Activated T-cell treated with anti-CD3 and anti-CD28 coated beads for 24 hours (primary cell): ENCODE data around the gene BCL7A.
A peak's percentile ranks its signal among the peaks of the same experiment; 100 is the strongest.
"Not testable (repeated sequence)": the region's sequence is repeated elsewhere in the genome, so short reads cannot be mapped to it uniquely, and the experiment has no call there.

Experiments used
- DNase-seq: peaks from one replicate; pipeline ENCODE4 v3.0.0-alpha.2; 2020; ENCODE audit warnings: low read depth

Gene BCL7A

GRCh38 chr12:122021822-122022392 is at the start of gene BCL7A:
BCL7A (plus strand) TSS chr12:122021884; CDS start chr12:122022092, 208 bp downstream.
- DNase-seq = peak; percentile 53

DNA sequence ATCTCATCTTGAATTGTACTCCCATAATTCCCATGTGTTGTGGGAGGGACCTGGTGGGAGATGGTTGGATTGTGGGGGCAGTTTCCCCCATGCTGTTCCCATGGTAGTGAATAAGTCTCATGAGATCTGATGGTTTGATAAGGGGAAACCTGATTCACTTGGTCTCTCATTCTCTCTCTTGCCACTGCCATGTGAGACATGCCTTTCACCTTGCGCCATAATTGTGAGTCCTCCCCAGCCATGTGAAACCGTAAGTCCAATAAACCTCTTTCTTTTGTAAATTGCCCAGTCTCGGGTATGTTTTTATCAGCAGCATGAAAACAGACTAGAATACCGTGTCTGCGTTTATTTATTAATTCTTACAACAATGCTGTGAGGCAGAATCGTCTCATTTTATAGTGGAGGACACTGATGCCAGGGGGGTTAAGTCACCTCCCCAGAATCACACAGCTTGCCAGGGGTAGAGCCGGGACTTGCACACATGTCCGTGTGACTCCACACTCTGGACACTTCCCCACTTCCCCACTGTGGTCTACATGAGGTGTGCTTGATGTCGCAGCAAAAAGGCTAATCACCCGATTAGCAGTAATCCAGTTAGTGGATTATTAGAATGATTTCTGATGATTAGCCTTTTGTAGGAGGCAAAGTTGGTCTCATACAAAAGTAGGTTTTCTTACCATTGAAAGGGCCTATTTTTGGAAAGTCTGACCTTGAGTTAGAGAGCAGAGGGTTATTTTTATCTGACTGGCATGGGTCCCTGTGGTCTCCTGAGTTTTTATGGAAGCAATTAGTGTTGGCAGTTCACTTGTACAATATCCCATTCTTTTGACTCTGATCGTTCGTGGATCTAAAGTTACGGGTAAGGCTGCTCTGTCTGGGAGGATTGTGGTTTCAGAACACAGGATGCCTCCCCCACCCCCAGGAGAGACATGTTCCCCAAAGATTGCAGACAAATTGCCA is 47.4 kb upstream of the BCL7A start:
- no peak for DNase-seq

- DNase-seq = no peak
Observed at GRCh38 chr12:121975021-121975420, 46.7 kb upstream of the BCL7A start.

- DNase-seq = no peak
Observed at GRCh38 chr12:121976950-121977349, 44.7 kb upstream of the BCL7A start.

DNA sequence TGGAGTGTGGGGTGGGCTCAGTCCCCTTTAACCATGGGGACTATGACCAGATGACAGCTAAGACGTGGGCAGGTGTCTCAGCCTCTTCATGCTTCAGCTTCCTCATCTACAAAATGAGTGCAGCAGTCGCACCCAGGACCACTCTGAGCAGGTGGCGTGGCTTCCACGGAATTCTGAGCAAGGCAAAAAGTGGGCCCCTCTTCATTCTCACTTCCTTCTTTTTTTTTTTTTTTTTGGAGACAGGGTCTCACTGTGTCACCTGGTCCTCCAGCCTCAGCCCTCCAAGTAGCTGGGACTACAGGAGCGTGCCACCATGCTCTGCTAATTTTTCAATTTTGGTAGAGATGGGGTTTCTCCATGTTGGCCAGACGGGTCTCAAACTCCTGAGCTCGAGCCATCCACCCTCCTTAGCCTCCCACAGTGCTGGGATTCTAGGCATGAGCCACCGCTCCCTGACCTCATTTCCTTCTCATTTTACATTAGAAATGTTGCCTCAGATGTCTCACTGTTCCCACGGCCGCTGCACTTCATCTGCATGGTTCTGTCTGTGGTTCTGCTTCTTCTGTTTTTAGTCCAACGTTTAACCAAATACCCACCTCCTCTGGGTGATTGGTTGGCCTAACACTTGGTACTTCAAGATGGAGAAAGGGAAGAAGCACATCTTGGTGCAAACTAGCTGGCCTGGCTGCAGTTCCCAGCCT is 41.3 kb upstream of the BCL7A start:
- DNase-seq = no peak

- DNase-seq = no peak
Observed at GRCh38 chr12:121980892-121981272, 40.8 kb upstream of the BCL7A start.

DNA sequence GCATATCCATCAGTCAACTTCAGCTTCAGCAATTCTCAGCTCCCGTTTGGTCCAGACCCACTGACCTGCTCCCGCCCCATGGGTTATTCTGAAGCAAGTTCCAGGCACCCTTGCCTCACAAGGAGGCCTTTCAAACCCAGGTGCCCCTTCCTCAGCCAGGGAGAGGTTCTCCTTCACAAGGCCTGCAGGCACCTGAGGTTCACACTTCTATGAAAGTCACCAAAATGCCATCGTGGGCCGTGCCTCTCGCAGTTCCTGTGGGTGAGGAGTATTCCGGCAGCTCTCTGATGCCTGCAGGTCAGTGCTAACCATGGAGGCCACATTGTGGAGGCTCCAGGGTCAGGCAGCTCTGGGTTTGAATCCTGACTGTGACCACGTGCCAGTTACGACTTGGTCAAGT is 40.2 kb upstream of the BCL7A start:
- DNase-seq = no peak

DNA sequence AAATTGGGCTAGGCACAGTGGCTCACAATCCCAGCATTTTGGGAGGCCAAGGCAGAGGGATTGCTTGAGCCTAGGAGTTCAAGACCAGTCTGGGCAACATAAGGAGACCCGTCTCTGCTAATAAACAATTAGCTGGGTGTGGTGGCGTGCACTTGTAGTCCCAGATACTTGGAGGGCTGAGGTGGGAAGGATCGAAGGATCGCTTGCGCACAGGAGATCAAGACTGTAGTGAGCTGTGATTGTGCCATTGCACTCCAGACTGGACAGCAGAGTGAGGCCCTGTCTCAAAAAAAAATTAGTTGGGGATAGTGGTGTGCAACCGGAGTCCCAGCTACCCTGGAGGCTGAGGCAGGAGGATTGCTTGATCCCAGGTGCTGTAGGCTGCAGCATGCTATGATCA is 38.7 kb upstream of the BCL7A start:
- no peak for DNase-seq

DNA sequence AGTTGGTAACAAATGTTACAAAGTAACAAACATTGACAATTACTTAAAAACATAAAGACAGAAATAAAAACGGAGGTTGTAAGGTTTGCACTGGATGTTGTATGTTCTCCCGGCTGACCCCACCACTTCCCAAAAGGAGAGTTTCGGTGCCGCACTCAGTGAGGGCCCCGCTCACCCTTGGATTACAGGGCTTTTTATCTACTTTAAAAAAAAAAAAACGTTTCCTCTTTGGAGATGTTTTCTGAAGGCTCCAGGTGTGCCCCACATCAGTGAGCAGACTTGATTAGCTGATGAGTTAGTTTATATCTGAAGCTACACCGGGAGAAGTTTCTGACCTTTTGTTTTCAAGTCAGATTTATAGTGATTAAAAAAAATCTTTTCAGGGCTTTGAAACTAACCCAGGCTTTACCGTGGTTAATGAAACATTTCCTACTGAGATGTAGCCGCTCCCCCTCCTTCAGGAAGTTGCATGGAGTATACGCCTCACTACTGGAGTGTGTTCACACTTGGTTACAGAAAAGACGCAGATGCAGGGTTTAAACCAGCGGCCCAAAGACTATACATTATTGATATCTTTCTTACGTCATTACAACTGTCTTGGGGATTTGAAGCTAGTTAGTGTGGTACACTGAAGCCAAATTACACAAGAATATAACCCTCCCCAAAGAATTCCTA is 38.0 kb upstream of the BCL7A start:
- DNase-seq = no peak

DNA sequence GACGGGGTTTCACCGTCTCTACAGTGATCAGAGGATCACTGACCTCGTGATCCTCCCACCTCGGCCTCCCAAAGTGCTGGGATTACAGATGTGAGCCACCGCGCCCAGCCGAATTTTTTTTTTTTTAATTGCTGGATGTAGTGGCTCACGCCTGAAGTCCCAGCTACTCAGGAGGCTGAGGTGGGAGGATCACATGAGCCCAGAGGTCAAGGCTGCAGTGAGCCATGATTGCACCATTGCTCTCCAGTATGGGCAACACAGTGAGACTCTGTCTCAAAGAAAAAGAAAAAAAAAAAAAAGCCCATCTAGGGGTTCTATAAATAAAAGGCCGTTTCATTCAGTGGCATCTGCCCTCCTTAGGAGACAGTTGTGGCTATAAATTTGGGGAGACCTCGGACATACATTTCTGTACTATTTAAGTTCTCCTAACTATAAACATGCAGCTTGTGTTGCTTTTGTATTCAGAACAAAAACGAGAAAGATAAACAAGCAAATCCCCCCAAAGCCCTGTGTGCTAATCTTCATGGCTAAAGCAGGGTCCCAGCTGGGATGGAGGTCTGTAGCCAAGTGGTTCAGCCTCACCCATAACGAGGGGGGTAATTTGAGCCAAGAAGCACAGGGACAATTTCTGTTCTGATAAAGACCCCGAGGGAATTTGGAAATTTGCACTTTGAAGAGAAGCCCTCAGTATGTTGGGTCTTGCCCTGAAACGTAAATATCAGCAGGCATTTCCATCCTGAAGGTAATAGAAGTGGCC is 35.0 kb upstream of the BCL7A start:
- no peak for DNase-seq

- DNase-seq = not testable (repeated sequence)
Observed at GRCh38 chr12:121988519-121988918, 33.2 kb upstream of the BCL7A start.

- no peak for DNase-seq
Observed at GRCh38 chr12:121989276-121990113, 32.2 kb upstream of the BCL7A start.

DNA sequence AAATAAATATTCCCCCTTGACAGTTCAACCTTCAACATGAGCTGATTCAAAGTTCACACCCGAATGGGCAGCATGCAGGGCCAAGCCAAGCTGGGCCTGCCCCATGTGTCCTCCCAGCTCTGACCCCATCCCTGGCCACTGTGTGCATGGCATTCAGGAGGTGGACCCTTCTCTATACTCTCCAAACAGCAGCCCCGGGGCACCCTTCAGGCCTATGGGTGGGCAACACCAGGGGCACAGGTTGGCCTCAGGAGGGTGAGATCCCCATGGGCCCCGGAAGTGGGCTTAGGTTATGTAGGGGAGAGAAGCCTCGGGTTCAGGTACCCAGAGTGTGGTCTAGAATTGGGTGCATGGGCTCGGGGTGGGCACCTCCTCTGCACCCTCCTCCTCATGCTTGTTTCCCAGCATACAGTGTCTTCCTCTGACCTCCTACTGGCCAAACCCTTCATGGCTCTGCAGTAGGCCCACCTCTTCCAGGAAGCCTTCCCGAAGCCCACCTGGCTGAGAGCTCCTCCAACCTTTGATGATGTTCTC is 31.5 kb upstream of the BCL7A start:
- DNase-seq = no peak

DNA sequence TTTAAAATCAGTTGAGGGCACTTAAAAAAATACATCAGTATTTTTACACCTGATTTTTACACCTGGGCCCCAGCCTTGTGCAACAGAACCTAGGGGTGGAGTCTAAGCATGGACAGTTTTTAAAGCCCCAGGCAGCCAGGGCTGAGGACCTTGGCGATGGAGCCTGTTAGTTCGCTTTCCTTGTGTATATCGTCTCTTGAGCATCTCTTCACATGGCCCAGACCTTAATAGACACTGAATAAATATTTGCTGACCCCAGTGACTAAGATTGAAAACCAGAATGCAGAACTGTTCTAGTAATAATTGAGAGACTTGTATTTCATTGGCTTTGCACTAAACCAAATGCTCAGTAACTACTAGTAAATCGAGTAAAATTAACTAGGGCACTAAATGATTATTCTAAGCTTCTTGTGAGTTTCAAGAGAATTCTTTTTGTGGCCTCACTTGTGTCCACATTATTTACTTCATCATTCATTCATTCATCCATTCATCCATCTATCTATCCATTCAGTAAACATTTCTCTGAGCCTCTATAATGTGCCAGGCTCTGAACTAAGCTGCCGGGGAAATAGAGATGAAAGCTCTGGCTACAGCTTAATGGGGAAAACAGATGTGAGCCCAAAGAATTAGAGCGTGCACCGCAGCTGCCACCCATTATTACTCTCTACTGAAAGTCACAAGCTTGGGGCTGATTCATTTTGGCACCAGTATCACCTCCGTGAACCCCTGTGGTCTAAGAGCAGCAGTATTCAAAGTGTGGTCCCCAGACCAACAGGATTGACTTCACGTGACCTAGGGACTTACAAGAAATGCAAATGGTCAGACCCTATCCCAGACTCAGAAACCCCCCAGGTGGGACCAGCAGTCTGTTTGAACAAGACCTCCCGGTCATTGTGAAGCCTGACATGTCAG is 30.7 kb upstream of the BCL7A start:
- peak; percentile 14 for DNase-seq

GRCh38 chr12:121992059-121992879 is 29.4 kb upstream of the BCL7A start:
- DNase-seq = peak; percentile 55

DNA sequence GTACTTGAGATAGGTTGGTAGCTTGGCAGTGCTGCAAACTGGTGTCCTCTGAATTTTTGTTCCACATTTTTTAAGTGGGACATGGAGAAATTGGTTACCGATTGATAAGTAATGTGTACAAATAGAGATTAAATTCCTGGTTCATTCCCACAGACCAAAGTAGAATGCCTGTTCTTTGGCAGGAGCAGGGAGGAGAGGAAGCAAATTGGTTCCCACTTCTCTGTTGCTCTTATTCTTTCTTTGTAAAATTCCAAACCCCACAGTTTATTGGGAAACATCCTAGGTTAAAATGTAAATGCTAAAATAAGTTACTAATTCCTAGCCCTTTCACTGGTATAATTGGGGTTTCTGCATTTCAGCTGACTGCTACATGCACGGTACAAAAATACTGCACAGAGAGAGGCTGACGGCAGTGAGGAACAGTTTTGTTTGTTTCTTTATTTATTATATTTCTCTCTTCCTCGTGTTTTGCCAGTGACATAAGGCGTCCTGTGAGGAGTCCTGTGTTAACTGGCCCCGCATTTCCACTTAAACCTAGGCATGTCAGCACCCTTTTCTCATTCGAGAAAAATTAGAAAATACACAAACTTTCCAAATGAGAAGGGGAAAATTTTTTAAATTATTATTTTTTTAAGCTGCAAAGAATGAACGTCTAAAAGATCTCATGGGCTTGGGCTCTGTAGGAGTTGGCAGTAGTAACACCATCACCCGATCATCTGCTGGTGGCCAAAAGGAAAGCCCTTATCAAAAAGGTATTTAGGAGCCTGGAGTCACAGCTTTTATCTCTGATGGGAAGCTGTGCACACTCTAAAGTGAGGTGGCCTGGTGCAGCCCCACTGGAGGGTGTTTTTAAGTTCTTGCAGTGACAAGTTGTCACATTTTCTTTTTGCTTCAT is 25.4 kb upstream of the BCL7A start:
- no peak for DNase-seq

GRCh38 chr12:121996945-121997612 is 24.6 kb upstream of the BCL7A start:
- DNase-seq = no peak
